HG03342 (cell line): ENCODE data around the gene RPS18.
"Not testable (repeated sequence)": the region's sequence is repeated elsewhere in the genome, so short reads cannot be mapped to it uniquely, and the experiment has no call there.

ENCODE experiments used
- ATAC-seq: cut with Tn5 transposase; IDR thresholded peaks from one replicate; pipeline ENCODE4 v1.9.1; 2021; ENCODE audit warnings: mild to moderate bottlenecking, moderate library complexity; ENCODE audit not compliant: unreplicated experiment

RPS18 gene

GRCh38 chr6:33272275-33273128 lies 627 bp downstream of the RPS18 start:
- ATAC-seq = peak; percentile 19

GRCh38 chr6:33273129-33273923 lies 1.5 kb downstream of the RPS18 start:
- no peak for ATAC-seq

GRCh38 chr6:33273924-33274902 lies 2.3 kb downstream of the RPS18 start:
- ATAC-seq = no peak

- ATAC-seq = not testable (repeated sequence)
Observed at GRCh38 chr6:33275795-33276580, 4.1 kb downstream of the RPS18 start.

GRCh38 chr6:33276581-33276863 lies 4.6 kb downstream of the RPS18 start:
- ATAC-seq = peak; percentile 1

- ATAC-seq = peak; percentile 40
Observed at GRCh38 chr6:33276864-33277662, 5.2 kb downstream of the RPS18 start, which contains the start of gene B3GALT4. B3GALT4 (plus strand) TSS chr6:33277123; CDS start chr6:33277420, 297 bp downstream.

- peak; percentile 1 for ATAC-seq
Observed at GRCh38 chr6:33277663-33278391, 6.0 kb downstream of the RPS18 start.

- no peak for ATAC-seq
Observed at GRCh38 chr6:33278392-33278741, 6.5 kb downstream of the RPS18 start.

- ATAC-seq = no peak
Observed at GRCh38 chr6:33278810-33279209, 6.9 kb downstream of the RPS18 start.

GRCh38 chr6:33279257-33279695 lies 7.4 kb downstream of the RPS18 start:
- ATAC-seq = no peak

- no peak for ATAC-seq
Observed at GRCh38 chr6:33279971-33280511, 8.2 kb downstream of the RPS18 start.

- ATAC-seq = no peak
Observed at GRCh38 chr6:33280539-33280938, 8.7 kb downstream of the RPS18 start.

- ATAC-seq = not testable (repeated sequence)
Observed at GRCh38 chr6:33285214-33285613, 13.3 kb downstream of the RPS18 start.

GRCh38 chr6:33286946-33287914 lies 15.4 kb downstream of the RPS18 start:
- no peak for ATAC-seq

- ATAC-seq = no peak
Observed at GRCh38 chr6:33288141-33288920, 16.5 kb downstream of the RPS18 start.
